GM18520 (cell line): ENCODE data around the gene TIAM2.
"Not testable (repeated sequence)": the region's sequence is repeated elsewhere in the genome, so short reads cannot be mapped to it uniquely, and the experiment has no call there.

Experiments used
- ATAC-seq: cut with Tn5 transposase; IDR thresholded peaks from one replicate; pipeline ENCODE4 v1.9.1; 2021; ENCODE audit not compliant: unreplicated experiment

The TIAM2 gene

GRCh38 chr6:155157101-155157500 lies 162.0 kb downstream of the TIAM2 start:
- no peak for ATAC-seq

- no peak for ATAC-seq
These were observed 163.1 kb downstream of the TIAM2 start for GRCh38 chr6:155158030-155158843.

- no peak for ATAC-seq
These were observed 167.6 kb downstream of the TIAM2 start for GRCh38 chr6:155162682-155163081.

- no peak for ATAC-seq
These were observed 168.5 kb downstream of the TIAM2 start for GRCh38 chr6:155163601-155164000.

GRCh38 chr6:155165029-155165710 lies 170.1 kb downstream of the TIAM2 start:
- ATAC-seq, result no peak

- no peak for ATAC-seq
These were observed 175.4 kb downstream of the TIAM2 start for GRCh38 chr6:155170519-155170918.

- ATAC-seq, result peak; percentile 70
These were observed 176.1 kb downstream of the TIAM2 start for GRCh38 chr6:155171109-155171746.

GRCh38 chr6:155171747-155172449 lies 176.8 kb downstream of the TIAM2 start:
- ATAC-seq, result no peak

GRCh38 chr6:155173488-155173887 lies 178.4 kb downstream of the TIAM2 start:
- no peak for ATAC-seq

- peak; percentile 33 for ATAC-seq
These were observed 179.6 kb downstream of the TIAM2 start for GRCh38 chr6:155174576-155175211.

- no peak for ATAC-seq
These were observed 182.3 kb downstream of the TIAM2 start for GRCh38 chr6:155177363-155177961.

- peak; percentile 46 for ATAC-seq
These were observed 186.4 kb downstream of the TIAM2 start for GRCh38 chr6:155181498-155181897.

GRCh38 chr6:155182103-155182502 lies 187.0 kb downstream of the TIAM2 start:
- ATAC-seq, result no peak

GRCh38 chr6:155183095-155183494 lies 188.0 kb downstream of the TIAM2 start:
- ATAC-seq, result no peak

- ATAC-seq, result not testable (repeated sequence)
These were observed 189.9 kb downstream of the TIAM2 start for GRCh38 chr6:155185041-155185440.

- ATAC-seq, result no peak
These were observed 190.4 kb downstream of the TIAM2 start for GRCh38 chr6:155185544-155185943.

- ATAC-seq, result no peak
These were observed 191.0 kb downstream of the TIAM2 start for GRCh38 chr6:155186052-155186658.

- ATAC-seq, result no peak
These were observed 192.0 kb downstream of the TIAM2 start for GRCh38 chr6:155187106-155187505.

GRCh38 chr6:155187994-155188706 lies 193.0 kb downstream of the TIAM2 start:
- ATAC-seq, result no peak
